Thyroid gland (tissue), 4 donors: ENCODE measurements around the gene TSPAN9.

ENCODE experiments used
- POLR2A ChIP-seq, 2 donors: fragments of 450-650 bp; IDR thresholded peaks; one replicate each; pipeline ENCODE4 v1.6.1; 2017; ENCODE audit warnings: antibody characterized with exemption in 2 of 2, mild to moderate bottlenecking in 2 of 2, moderate library complexity in 1 of 2
- TF ChIP-seq, protein P1 (sequence below), 6 experiments: fragments of 200-600 bp in 3 of 6; fragments of 450-650 bp in 3 of 6; sonication (generic) in 3 of 6; IDR thresholded peaks; one replicate each; pipeline ENCODE4 v1.5.1; 2016 to 2019; ENCODE audit warnings: antibody characterized with exemption in 6 of 6, mild to moderate bottlenecking in 2 of 6, inconsistent platforms in 1 of 6, moderate library complexity in 1 of 6

DNA sequence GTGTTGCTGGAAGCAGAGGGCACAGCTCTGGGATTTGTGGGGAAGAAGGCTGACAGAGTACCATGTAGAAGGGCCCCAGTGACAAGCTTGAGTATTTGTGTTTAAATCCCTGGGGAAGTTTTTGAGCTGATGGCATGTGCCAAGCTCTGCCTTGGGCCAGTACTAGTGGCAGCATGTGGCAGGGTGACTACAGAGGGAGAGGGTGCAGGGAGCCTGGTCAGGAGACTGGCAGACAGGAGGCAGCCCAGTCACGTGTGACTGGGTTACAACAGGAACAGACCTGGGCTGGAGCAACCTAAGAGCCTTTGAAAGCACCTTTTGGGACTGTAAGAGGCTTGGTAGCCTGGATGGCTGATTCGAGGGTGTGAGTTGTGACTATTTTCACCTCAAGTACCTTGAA lies 112.1 kb downstream of the TSPAN9 start:
- TF ChIP-seq, protein P1, sequence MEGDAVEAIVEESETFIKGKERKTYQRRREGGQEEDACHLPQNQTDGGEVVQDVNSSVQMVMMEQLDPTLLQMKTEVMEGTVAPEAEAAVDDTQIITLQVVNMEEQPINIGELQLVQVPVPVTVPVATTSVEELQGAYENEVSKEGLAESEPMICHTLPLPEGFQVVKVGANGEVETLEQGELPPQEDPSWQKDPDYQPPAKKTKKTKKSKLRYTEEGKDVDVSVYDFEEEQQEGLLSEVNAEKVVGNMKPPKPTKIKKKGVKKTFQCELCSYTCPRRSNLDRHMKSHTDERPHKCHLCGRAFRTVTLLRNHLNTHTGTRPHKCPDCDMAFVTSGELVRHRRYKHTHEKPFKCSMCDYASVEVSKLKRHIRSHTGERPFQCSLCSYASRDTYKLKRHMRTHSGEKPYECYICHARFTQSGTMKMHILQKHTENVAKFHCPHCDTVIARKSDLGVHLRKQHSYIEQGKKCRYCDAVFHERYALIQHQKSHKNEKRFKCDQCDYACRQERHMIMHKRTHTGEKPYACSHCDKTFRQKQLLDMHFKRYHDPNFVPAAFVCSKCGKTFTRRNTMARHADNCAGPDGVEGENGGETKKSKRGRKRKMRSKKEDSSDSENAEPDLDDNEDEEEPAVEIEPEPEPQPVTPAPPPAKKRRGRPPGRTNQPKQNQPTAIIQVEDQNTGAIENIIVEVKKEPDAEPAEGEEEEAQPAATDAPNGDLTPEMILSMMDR (IDR thresholded peaks at IDR 0.05), result no peak
- no peak for TF ChIP-seq POLR2A (IDR thresholded peaks at IDR 0.05)
